Measurements from ENCODE around the gene CALCR. TPM values are rescaled to one million over a fixed set of nuclear protein-coding genes. Genes with fewer than 3 reads are reported as not detected.

Gene CALCR
- polyA plus RNA-seq, 2 of the 4 experiments (the other 2 are of a cell fraction): 0.06 TPM; not detected in 1

DNA sequence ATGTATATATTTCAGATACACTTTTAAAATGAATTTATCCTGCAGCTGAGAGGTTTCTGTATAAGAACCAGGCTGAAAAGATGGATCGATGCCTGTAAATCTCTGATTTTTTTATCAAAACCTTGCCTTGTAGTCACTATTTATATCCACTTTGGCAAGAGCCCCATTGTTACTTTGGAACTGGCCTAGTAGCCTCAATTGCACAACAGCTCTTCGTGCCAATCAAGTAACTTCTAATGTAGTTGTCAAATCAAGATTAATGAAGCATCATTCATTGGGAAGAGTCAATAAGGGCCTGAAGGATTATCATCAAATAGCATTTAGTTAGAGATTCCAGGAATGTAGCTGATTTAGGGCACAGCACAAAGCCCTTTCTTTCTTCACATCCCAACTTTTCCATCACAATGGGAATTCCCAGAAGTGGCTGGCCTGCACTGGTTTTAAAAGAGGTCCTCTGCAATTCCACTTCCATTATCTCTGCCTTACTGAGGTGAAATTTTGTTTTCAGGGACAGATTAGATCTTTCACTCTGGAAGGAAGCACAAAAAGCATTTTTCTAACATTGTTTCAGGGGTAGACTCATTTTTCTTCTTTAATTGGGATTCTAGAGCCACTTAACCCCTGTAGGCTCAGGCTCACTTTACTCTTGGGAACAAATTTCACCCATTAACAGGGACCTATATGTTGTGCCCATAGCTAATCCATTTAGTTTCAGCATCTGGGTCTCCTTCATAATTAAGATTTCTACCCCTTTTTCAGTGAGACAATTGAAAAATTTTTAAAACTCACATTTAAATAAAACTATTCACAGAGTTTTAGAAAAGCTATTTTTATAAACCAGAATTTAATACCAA, 97.8 kb downstream of the CALCR start:
- WGBS (ENCODE audit: missing lambda C conversion rate): 40% methylated on average over 2 of the region's 2 CpGs
- no peak for FAIRE-seq
- Histone ChIP-seq H3K9me3 (no peaks in the 10 kb centered on the region), H3K4me2 (no peak overlapping the region), H3K4me3 (no peak overlapping the region), H3K27ac (no peak overlapping the region), H3K4me1 (no peaks in the 10 kb centered on the region)
- CTCF ChIA-PET: no interaction called here
- POLR2A ChIA-PET: no interaction called here
- no peak for ATAC-seq
- no peak for DNase-seq (ENCODE audit: low read depth in 1 of 2, low spot score in 1 of 2)
- TF ChIP-seq HDAC2 (IDR thresholded peaks at IDR 0.05) (no peak), NR3C1 (IDR thresholded peaks at IDR 0.05) (no peak), EHMT2 (IDR thresholded peaks at IDR 0.05; ENCODE audit: low read depth) (no peak), EHF (CRISPR knock-in tag; IDR thresholded peaks at IDR 0.05) (no peak), MYC (IDR thresholded peaks at IDR 0.05; ENCODE audit: borderline replicate concordance, low read length) (no peak), CHD2 (IDR thresholded peaks at IDR 0.05; ENCODE audit: low read length, partially characterized antibody) (no peak), POLR2AphosphoS2 (conservative IDR thresholded peaks at IDR 0.05; ENCODE audit: low read length) (no peak), ZSCAN20 (CRISPR knock-in tag; IDR thresholded peaks at IDR 0.05) (no peak), RARB (CRISPR knock-in tag; IDR thresholded peaks at IDR 0.05) (no peak), EP300 (IDR thresholded peaks at IDR 0.05) (no peak), POLR2A (IDR thresholded peaks at IDR 0.05; ENCODE audit: low read length) (no peak), CBX2 (IDR thresholded peaks at IDR 0.05; ENCODE audit: borderline replicate concordance, low read depth) (no peak), RFX5 (IDR thresholded peaks at IDR 0.05) (no peak)
- TF ChIP-seq, protein P1, sequence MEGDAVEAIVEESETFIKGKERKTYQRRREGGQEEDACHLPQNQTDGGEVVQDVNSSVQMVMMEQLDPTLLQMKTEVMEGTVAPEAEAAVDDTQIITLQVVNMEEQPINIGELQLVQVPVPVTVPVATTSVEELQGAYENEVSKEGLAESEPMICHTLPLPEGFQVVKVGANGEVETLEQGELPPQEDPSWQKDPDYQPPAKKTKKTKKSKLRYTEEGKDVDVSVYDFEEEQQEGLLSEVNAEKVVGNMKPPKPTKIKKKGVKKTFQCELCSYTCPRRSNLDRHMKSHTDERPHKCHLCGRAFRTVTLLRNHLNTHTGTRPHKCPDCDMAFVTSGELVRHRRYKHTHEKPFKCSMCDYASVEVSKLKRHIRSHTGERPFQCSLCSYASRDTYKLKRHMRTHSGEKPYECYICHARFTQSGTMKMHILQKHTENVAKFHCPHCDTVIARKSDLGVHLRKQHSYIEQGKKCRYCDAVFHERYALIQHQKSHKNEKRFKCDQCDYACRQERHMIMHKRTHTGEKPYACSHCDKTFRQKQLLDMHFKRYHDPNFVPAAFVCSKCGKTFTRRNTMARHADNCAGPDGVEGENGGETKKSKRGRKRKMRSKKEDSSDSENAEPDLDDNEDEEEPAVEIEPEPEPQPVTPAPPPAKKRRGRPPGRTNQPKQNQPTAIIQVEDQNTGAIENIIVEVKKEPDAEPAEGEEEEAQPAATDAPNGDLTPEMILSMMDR (IDR thresholded peaks at IDR 0.05): no peak
- TF ChIP-seq, protein P2, sequence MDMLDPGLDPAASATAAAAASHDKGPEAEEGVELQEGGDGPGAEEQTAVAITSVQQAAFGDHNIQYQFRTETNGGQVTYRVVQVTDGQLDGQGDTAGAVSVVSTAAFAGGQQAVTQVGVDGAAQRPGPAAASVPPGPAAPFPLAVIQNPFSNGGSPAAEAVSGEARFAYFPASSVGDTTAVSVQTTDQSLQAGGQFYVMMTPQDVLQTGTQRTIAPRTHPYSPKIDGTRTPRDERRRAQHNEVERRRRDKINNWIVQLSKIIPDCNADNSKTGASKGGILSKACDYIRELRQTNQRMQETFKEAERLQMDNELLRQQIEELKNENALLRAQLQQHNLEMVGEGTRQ (IDR thresholded peaks at IDR 0.05): no peak
- TF ChIP-seq, protein P3, sequence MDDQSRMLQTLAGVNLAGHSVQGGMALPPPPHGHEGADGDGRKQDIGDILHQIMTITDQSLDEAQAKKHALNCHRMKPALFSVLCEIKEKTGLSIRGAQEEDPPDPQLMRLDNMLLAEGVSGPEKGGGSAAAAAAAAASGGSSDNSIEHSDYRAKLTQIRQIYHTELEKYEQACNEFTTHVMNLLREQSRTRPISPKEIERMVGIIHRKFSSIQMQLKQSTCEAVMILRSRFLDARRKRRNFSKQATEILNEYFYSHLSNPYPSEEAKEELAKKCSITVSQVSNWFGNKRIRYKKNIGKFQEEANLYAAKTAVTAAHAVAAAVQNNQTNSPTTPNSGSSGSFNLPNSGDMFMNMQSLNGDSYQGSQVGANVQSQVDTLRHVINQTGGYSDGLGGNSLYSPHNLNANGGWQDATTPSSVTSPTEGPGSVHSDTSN (IDR thresholded peaks at IDR 0.05): no peak
- TF ChIP-seq, protein P4, sequence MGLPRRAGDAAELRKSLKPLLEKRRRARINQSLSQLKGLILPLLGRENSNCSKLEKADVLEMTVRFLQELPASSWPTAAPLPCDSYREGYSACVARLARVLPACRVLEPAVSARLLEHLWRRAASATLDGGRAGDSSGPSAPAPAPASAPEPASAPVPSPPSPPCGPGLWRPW (IDR thresholded peaks at IDR 0.05): no peak
- TF ChIP-seq, protein P5, sequence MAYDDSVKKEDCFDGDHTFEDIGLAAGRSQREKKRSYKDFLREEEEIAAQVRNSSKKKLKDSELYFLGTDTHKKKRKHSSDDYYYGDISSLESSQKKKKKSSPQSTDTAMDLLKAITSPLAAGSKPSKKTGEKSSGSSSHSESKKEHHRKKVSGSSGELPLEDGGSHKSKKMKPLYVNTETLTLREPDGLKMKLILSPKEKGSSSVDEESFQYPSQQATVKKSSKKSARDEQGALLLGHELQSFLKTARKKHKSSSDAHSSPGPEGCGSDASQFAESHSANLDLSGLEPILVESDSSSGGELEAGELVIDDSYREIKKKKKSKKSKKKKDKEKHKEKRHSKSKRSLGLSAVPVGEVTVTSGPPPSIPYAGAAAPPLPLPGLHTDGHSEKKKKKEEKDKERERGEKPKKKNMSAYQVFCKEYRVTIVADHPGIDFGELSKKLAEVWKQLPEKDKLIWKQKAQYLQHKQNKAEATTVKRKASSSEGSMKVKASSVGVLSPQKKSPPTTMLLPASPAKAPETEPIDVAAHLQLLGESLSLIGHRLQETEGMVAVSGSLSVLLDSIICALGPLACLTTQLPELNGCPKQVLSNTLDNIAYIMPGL (CRISPR knock-in tag; IDR thresholded peaks at IDR 0.05; ENCODE audit: borderline replicate concordance): no peak
- TF ChIP-seq, protein P6, sequence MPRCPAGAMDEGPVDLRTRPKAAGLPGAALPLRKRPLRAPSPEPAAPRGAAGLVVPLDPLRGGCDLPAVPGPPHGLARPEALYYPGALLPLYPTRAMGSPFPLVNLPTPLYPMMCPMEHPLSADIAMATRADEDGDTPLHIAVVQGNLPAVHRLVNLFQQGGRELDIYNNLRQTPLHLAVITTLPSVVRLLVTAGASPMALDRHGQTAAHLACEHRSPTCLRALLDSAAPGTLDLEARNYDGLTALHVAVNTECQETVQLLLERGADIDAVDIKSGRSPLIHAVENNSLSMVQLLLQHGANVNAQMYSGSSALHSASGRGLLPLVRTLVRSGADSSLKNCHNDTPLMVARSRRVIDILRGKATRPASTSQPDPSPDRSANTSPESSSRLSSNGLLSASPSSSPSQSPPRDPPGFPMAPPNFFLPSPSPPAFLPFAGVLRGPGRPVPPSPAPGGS (IDR thresholded peaks at IDR 0.05): no peak

DNA sequence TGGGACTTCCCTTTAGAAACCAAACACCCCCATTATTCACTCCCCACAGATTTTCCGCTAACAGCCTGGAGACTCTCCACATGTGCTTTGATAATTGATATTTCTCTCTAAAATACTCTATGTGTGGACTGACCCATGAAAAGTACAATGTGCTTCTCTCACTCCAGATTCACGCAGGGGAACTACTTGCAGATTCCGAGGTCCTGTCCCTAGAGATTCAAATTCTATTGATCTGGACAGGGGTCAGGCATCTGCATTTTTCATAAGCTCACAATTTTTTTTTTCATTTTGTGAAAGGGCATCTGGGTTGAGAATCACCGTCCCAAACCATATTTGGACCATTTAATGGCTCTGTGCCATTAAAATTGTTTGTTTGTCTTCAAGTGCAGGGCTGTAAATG, 98.7 kb downstream of the CALCR start:
- WGBS (ENCODE audit: missing lambda C conversion rate): 38% methylated on average over 4 of the region's 4 CpGs
- H3K27ac ChIP-seq: no peak overlapping the region
- no peaks in the 10 kb centered on the region for H3K9me3 ChIP-seq
- H3K4me3 ChIP-seq: no peak overlapping the region
- DNase-seq (ENCODE audit: low read depth in 1 of 2, low spot score in 1 of 2) (no peak), FAIRE-seq (no peak), ATAC-seq (no peak)
- no peak overlapping the region for H3K4me2 ChIP-seq
- ChIA-PET POLR2A (no interaction called here), CTCF (no interaction called here)
- no peaks in the 10 kb centered on the region for H3K4me1 ChIP-seq
- TF ChIP-seq, protein P1 (IDR thresholded peaks at IDR 0.05): no peak
- TF ChIP-seq, protein P6 (IDR thresholded peaks at IDR 0.05): no peak
- no peak for TF ChIP-seq HOXB5 (CRISPR knock-in tag; IDR thresholded peaks at IDR 0.05)
- TF ChIP-seq, protein P4 (IDR thresholded peaks at IDR 0.05): no peak
- TF ChIP-seq JUNB (IDR thresholded peaks at IDR 0.05): no peak
- no peak for TF ChIP-seq FOXS1 (CRISPR knock-in tag; IDR thresholded peaks at IDR 0.05)
- TF ChIP-seq, protein P7, sequence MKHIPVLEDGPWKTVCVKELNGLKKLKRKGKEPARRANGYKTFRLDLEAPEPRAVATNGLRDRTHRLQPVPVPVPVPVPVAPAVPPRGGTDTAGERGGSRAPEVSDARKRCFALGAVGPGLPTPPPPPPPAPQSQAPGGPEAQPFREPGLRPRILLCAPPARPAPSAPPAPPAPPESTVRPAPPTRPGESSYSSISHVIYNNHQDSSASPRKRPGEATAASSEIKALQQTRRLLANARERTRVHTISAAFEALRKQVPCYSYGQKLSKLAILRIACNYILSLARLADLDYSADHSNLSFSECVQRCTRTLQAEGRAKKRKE (CRISPR knock-in tag; IDR thresholded peaks at IDR 0.05; ENCODE audit: low read depth): no peak
- TF ChIP-seq POLR2A (IDR thresholded peaks at IDR 0.05; ENCODE audit: low read length): no peak
- no peak for TF ChIP-seq SREBF2 (IDR thresholded peaks at IDR 0.05)
